GM21381 (cell line): ENCODE measurements around the gene ATP5ME.
"Not testable (repeated sequence)": the region's sequence is repeated elsewhere in the genome, so short reads cannot be mapped to it uniquely, and the experiment has no call there.

Experiments
- ATAC-seq: cut with Tn5 transposase; IDR thresholded peaks from one replicate; pipeline ENCODE4 v1.9.1; 2021; ENCODE audit warnings: mild to moderate bottlenecking, moderate library complexity; ENCODE audit not compliant: unreplicated experiment

The ATP5ME gene

GRCh38 chr4:636628-637159 lies 37.4 kb downstream of the ATP5ME start:
- no peak for ATAC-seq

- ATAC-seq, result no peak
Observed at GRCh38 chr4:635851-636627, 38.0 kb downstream of the ATP5ME start.

GRCh38 chr4:635066-635835 lies 38.8 kb downstream of the ATP5ME start:
- ATAC-seq, result not testable (repeated sequence)

GRCh38 chr4:634599-634985 lies 39.5 kb downstream of the ATP5ME start:
- no peak for ATAC-seq

- ATAC-seq, result no peak
Observed at GRCh38 chr4:633976-634598, 40.0 kb downstream of the ATP5ME start.

GRCh38 chr4:633406-633805 lies 40.7 kb downstream of the ATP5ME start:
- ATAC-seq, result no peak

- no peak for ATAC-seq
Observed at GRCh38 chr4:632926-633325, 41.1 kb downstream of the ATP5ME start.

GRCh38 chr4:632196-632790 lies 41.8 kb downstream of the ATP5ME start:
- ATAC-seq, result no peak

- no peak for ATAC-seq
Observed at GRCh38 chr4:630656-631055, 43.4 kb downstream of the ATP5ME start.

GRCh38 chr4:629915-630641 lies 44.0 kb downstream of the ATP5ME start:
- ATAC-seq, result no peak

GRCh38 chr4:629636-629914 lies 44.5 kb downstream of the ATP5ME start:
- ATAC-seq, result no peak

- no peak for ATAC-seq
Observed at GRCh38 chr4:628821-629635, 45.0 kb downstream of the ATP5ME start.

GRCh38 chr4:628311-628741 lies 45.8 kb downstream of the ATP5ME start:
- no peak for ATAC-seq

GRCh38 chr4:627347-628125 lies 46.5 kb downstream of the ATP5ME start:
- no peak for ATAC-seq

- no peak for ATAC-seq
Observed at GRCh38 chr4:626201-627091, 47.6 kb downstream of the ATP5ME start.

GRCh38 chr4:625631-626161 lies 48.4 kb downstream of the ATP5ME start:
- no peak for ATAC-seq

GRCh38 chr4:624705-625590 lies 49.1 kb downstream of the ATP5ME start, which contains the start of gene PDE6B:
Gene PDE6B (plus strand): TSS chr4:625573. CDS start chr4:625627, 54 bp downstream.
- ATAC-seq, result no peak
